Bronchial epithelial cell (primary cell): ENCODE data around the gene MMP23B. TPM values are rescaled to one million over a fixed set of nuclear protein-coding genes. Genes with fewer than 3 reads are reported as not detected.
A peak's percentile ranks its signal among the peaks of the same experiment; 100 is the strongest.

Source experiments
- DNase-seq: peaks from one replicate; pipeline ENCODE4 v3.0.0-alpha.2; 2010; ENCODE audit warnings: low read depth
- FAIRE-seq: peaks from 2 replicates; lab custom pipeline; 2011; peaks lifted over from hg19 to GRCh38; lab: Jason Lieb, UNC
- H3K27me3 ChIP-seq: 2 replicates; pipeline ENCODE4 v1.5.1; 2011; ENCODE audit warnings: low read length; ENCODE audit not compliant: control insufficient read depth, insufficient read depth
- H3K36me3 ChIP-seq: 2 replicates; pipeline ENCODE4 v1.5.1; 2011; ENCODE audit warnings: low read length; ENCODE audit not compliant: control insufficient read depth, insufficient read depth
- H3K4me3 ChIP-seq: 2 replicates; pipeline ENCODE4 v1.5.1; 2011; ENCODE audit warnings: mild to moderate bottlenecking, low read depth, low read length, control low read depth
- total RNA-seq: library from RNA; depleted of rRNA; stranded (reverse); fragments of >200 nt; gene quantifications from 2 replicates; pipeline ENCODE4 v1.2.1, GENCODE V29; 2014
- TF ChIP-seq, protein P1 (sequence below): IDR thresholded peaks from 2 replicates; pipeline ENCODE4 v1.5.1; 2011; ENCODE audit warnings: mild to moderate bottlenecking, moderate library complexity, low read length, control low read depth, inconsistent platforms; ENCODE audit not compliant: insufficient read depth, severe bottlenecking

The MMP23B gene
- total RNA-seq, 1 donor from 2014 or later = 0.26 TPM

DNA sequence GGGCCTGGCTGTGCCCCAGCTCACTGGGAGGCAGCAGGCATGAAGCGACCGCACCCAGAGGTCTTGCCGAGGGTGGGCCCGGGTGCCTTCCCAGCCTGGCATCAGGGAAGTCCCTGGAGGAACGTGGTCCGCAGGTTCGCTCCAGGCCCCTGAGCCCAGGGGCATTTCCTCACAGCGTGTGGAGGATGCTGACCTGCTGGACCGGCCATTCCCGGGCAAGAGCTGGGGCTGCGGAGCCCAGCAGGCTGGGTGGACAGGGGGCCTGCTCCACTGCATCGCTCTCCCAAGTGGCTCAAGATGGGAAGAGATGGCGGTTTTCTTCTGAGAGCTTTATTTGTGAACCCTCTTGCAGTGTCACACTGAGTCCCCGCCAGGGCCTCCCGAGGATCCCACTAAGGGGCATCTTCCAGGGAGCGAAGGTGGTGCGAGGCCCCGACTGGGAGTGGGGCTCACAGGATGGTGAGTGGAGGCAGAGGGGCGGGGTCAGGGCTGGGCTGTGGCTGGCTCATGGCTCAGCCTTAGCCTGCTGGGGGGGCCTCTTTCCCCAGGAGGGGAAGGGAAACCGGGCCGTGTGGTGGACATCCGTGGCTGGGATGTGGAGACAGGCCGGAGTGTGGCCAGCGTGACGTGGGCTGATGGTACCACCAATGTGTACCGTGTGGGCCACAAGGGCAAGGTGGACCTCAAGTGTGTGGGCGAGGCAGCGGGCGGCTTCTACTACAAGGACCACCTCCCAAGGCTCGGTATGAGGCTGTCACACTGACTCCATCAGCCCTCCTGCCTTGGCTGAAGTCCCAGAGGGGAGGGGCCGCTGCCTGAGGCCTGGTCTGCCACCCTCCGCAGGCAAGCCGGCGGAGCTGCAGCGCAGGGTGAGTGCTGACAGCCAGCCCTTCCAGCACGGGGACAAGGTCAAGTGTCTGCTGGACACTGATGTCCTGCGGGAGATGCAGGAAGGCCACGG is 7.2 kb upstream of the MMP23B start:
- Histone ChIP-seq H3K27me3 (no peaks in the 10 kb centered on the region), H3K36me3 (peaks cover 1% of the 10 kb centered on the region), H3K4me3 (no peak overlapping the region)
- TF ChIP-seq, protein P1, sequence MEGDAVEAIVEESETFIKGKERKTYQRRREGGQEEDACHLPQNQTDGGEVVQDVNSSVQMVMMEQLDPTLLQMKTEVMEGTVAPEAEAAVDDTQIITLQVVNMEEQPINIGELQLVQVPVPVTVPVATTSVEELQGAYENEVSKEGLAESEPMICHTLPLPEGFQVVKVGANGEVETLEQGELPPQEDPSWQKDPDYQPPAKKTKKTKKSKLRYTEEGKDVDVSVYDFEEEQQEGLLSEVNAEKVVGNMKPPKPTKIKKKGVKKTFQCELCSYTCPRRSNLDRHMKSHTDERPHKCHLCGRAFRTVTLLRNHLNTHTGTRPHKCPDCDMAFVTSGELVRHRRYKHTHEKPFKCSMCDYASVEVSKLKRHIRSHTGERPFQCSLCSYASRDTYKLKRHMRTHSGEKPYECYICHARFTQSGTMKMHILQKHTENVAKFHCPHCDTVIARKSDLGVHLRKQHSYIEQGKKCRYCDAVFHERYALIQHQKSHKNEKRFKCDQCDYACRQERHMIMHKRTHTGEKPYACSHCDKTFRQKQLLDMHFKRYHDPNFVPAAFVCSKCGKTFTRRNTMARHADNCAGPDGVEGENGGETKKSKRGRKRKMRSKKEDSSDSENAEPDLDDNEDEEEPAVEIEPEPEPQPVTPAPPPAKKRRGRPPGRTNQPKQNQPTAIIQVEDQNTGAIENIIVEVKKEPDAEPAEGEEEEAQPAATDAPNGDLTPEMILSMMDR = no peak
- DNase-seq (no peak), FAIRE-seq (no peak)

DNA sequence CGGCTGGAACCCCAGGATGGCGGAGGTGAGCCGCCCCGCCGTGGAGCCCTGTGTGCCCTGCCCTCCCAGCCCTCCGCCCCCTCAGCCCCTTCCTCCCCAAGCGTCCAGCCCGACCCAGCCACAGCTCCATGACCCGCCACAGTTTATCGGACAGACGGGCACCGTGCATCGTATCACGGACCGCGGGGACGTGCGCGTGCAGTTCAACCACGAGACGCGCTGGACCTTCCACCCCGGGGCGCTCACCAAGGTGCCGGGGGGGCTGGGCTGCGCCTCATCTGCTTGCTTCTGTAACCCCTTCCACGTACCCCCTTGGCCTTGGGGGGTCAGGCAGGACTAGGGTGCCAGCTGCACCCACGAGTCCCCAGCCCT is 6.6 kb upstream of the MMP23B start:
- H3K36me3 ChIP-seq = peaks cover 1% of the 10 kb centered on the region
- no peak overlapping the region for H3K4me3 ChIP-seq
- no peak for FAIRE-seq
- H3K27me3 ChIP-seq = no peaks in the 10 kb centered on the region
- DNase-seq = no peak
- TF ChIP-seq, protein P1 = no peak

DNA sequence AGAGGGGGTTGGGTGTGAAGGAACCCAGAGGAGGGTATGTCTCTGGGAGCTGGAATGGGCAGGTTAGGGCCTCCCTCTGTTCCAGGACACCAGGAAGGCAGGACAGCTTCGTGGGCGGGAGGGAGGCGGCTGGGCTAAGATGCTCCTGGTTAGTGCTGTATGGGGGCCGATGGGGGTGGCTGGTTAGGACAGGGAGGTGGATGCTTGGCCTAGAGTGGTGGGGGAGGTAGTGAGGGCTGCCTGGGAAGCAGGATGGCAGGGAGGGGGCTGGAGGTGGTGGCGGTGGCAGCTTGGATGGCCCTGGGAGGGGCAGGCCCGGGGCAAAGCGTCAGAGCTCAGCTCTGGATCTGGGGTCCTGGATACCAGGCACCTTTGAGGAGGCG is 6.2 kb upstream of the MMP23B start:
- Histone ChIP-seq H3K36me3 (peaks cover 1% of the 10 kb centered on the region), H3K27me3 (no peaks in the 10 kb centered on the region), H3K4me3 (no peak overlapping the region)
- DNase-seq = no peak
- TF ChIP-seq, protein P1 = no peak
- FAIRE-seq = no peak

DNA sequence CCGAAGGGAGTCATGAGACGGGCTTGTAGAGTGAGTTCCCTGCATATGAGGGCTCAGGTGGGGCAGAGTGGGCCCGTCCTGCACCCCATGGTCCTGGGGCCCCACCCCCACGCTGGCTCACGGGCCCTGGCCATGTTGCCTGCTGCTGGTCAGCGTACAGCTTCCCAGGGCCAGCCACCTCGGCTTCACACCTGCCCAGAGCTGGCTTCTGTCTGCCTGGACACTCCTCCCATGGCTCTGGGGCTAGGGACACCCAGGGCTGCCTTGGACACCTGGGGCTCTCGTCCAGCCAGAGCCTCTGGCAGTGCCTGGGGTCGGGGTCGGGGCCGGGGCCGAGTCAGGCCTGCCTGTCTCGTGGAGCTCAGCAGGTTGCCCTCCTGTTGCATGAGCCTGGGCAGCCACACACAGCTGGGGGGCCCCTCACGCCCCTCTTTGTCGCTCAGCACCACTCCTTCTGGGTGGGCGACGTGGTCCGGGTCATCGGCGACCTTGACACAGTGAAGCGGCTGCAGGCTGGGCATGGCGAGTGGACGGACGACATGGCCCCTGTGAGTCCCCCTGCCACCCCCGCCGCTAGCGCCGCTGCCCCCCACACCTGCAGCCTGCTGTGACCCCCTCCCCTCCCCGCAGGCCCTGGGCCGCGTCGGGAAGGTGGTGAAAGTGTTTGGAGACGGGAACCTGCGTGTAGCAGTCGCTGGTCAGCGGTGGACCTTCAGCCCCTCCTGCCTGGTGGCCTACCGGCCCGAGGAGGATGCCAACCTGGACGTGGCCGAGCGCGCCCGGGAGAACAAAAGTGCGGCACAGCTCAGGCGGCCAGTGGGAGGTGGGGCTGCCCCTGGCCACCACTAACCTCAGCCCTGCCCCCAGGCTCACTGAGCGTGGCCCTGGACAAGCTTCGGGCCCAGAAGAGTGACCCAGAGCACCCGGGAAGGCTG is 5.5 kb upstream of the MMP23B start:
- TF ChIP-seq, protein P1 = no peak

GRCh38 chr1:1627261-1627828 is 4.6 kb upstream of the MMP23B start:
- Histone ChIP-seq H3K36me3 (peaks cover 1% of the 10 kb centered on the region), H3K4me3 (no peak overlapping the region), H3K27me3 (peaks cover 8% of the 10 kb centered on the region)
- DNase-seq (peak; percentile 71), FAIRE-seq (no peak)
- TF ChIP-seq, protein P1 = no peak

More for the DNA sequence above, 5.5 kb upstream of the MMP23B start:
- peaks cover 4% of the 10 kb centered on the region for H3K27me3 ChIP-seq
- DNase-seq (no peak), FAIRE-seq (no peak)
- H3K4me3 ChIP-seq = no peak overlapping the region
- H3K36me3 ChIP-seq = peaks cover 1% of the 10 kb centered on the region
